GM23248 (cell line): ENCODE results near the gene LRP1. TPM values are rescaled to one million over a fixed set of nuclear protein-coding genes. Genes with fewer than 3 reads are reported as not detected.

ENCODE experiments used
- DNase-seq: peaks from one replicate; pipeline ENCODE4 v3.0.0-alpha.2; 2015
- H2AFZ ChIP-seq: fragments of 200-600 bp; sonication (generic); 2 replicates; pipeline ENCODE4 v1.6.1; 2016; ENCODE audit warnings: antibody characterized with exemption
- H3F3A ChIP-seq: fragments of 200-600 bp; sonication (generic); 2 replicates; pipeline ENCODE4 v1.6.1; 2016; ENCODE audit warnings: mild to moderate bottlenecking, antibody characterized with exemption, mixed run types; ENCODE audit not compliant: insufficient read depth
- H3K27ac ChIP-seq: fragments of 200-600 bp; sonication (generic); 2 replicates; pipeline ENCODE4 v1.5.1; 2016; ENCODE audit warnings: mild to moderate bottlenecking
- H3K27me3 ChIP-seq: fragments of 200-600 bp; sonication (generic); replicated peaks from 2 replicates; pipeline ENCODE4 v1.6.1; 2016; ENCODE audit warnings: mild to moderate bottlenecking; ENCODE audit not compliant: insufficient read depth
- H3K36me3 ChIP-seq: fragments of 200-600 bp; sonication (generic); 2 replicates; pipeline ENCODE4 v1.6.1; 2016; ENCODE audit warnings: low read depth, mild to moderate bottlenecking
- H3K4me1 ChIP-seq: fragments of 200-600 bp; sonication (generic); 2 replicates; pipeline ENCODE4 v1.6.1; 2016; ENCODE audit warnings: mild to moderate bottlenecking; ENCODE audit not compliant: insufficient read depth
- H3K4me2 ChIP-seq: fragments of 200-600 bp; sonication (generic); one replicate; pipeline ENCODE4 v1.6.1; 2016; ENCODE audit warnings: mild to moderate bottlenecking; ENCODE audit not compliant: unreplicated experiment
- H3K4me3 ChIP-seq: fragments of 200-600 bp; sonication (generic); 2 replicates; pipeline ENCODE4 v1.5.1; 2016; ENCODE audit warnings: mild to moderate bottlenecking
- H3K79me2 ChIP-seq: fragments of 200-600 bp; sonication (generic); 2 replicates; pipeline ENCODE4 v1.6.1; 2016; ENCODE audit warnings: mild to moderate bottlenecking; ENCODE audit not compliant: insufficient read depth
- H3K9ac ChIP-seq: fragments of 200-600 bp; sonication (generic); 2 replicates; pipeline ENCODE4 v1.6.1; 2016; ENCODE audit warnings: mild to moderate bottlenecking
- H3K9me2 ChIP-seq: fragments of 200-600 bp; sonication (generic); 2 replicates; pipeline ENCODE4 v1.6.1; 2016; ENCODE audit warnings: mixed run types, mild to moderate bottlenecking, moderate library complexity; ENCODE audit not compliant: insufficient read depth
- H3K9me3 ChIP-seq: fragments of 200-600 bp; sonication (generic); one replicate; pipeline ENCODE4 v1.6.1; 2017; ENCODE audit warnings: low read depth
- H4K20me1 ChIP-seq: fragments of 200-600 bp; sonication (generic); 2 replicates; pipeline ENCODE4 v1.6.0; 2016; ENCODE audit not compliant: insufficient read depth
- EZH2 ChIP-seq: fragments of 200-600 bp; sonication (generic); IDR thresholded peaks from 2 replicates; pipeline ENCODE4 v1.6.1; 2018; ENCODE audit warnings: antibody characterized with exemption, mild to moderate bottlenecking; ENCODE audit not compliant: insufficient read depth, poor library complexity, severe bottlenecking
- EZH2phosphoT487 ChIP-seq: fragments of 200-600 bp; sonication (generic); IDR thresholded peaks from 2 replicates; pipeline ENCODE4 v1.6.1; 2018; ENCODE audit warnings: antibody characterized with exemption, moderate library complexity, mild to moderate bottlenecking, low read depth; ENCODE audit not compliant: insufficient read depth
- WGBS, 2 experiments: methylation state at CpG; one replicate each; pipeline ENCODE4 v1.1.6; 2015 to 2017; ENCODE audit warnings: low lambda C conversion rate in 2 of 2, low coverage in 1 of 2; ENCODE audit errors: missing lambda C conversion rate in 2 of 2; 5-methylcytosine and 5-hydroxymethylcytosine counted together
- in situ Hi-C: fragments of 300-500 bp; cut with MboI; formaldehyde crosslinking; loops from 2 replicates; pipeline ENCODE4 v1.15.0; 2020
- polyA plus RNA-seq: library from polyadenylated mRNA; unstranded; fragments of >200 nt; fragmentation: Nextera tagmentation; extraction: Ambion mirVana; gene quantifications from 2 replicates; pipeline ENCODE4 v1.2.1, GENCODE V29; 2016
- total RNA-seq: library from RNA; depleted of rRNA; stranded (reverse); fragments of >200 nt; shearing (Covaris generic); gene quantifications from 2 replicates; pipeline ENCODE4 v1.2.3, GENCODE V29; 2014

The LRP1 gene
- total and polyA plus RNA-seq, 2 experiments from 2014 or later = 166 to 257 TPM

DNA sequence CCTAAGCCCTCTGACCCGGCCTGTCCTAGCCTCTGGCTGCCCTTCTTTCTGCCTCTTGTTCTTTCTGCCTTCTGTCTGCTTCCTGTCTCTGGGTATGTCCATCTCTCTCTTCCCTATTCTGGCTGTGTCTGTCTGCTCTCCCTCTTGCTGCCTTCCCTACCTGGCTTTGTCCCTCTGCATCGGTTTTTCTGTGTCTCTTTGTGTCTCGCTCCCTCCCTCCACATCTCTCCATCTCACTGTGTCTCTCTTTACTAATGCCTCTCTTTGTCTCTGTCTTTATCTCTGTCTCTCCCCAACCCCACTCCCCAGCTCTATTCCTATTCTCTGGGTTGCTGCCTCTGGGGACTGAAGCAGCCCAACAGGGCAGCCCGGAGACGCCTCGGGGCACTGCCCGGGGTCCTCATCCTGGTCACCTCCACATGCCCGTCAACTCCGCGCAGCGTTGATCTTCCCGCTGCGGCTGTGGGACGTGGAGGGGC is 111.3 kb downstream of the LRP1 start:
- no peaks in the 10 kb centered on the region for H3K27me3 ChIP-seq
- no peaks in the 10 kb centered on the region for H3K9me2 ChIP-seq
- H3K4me1 ChIP-seq = peaks cover 23% of the 10 kb centered on the region
- H3K4me3 ChIP-seq = peak overlapping the region; percentile 96
- H3K9me3 ChIP-seq = no peaks in the 10 kb centered on the region
- peak overlapping the region; percentile 90 for H3K9ac ChIP-seq
- DNase-seq = peak; percentile 46
- peak overlapping the region; percentile 92 for H3K4me2 ChIP-seq
- H3K79me2 ChIP-seq = no peaks in the 10 kb centered on the region
- H3K27ac ChIP-seq = peak overlapping the region; percentile 64
- peaks cover 22% of the 10 kb centered on the region for H3F3A ChIP-seq
- 2 to 3% methylated on average over 13 to 14 of the region's 14 CpGs for WGBS, 2 experiments
- peaks cover 2% of the 10 kb centered on the region for H3K36me3 ChIP-seq
- TF ChIP-seq EZH2phosphoT487 = no peak
- no peak for TF ChIP-seq EZH2
- no peaks in the 10 kb centered on the region for H4K20me1 ChIP-seq
- H2AFZ ChIP-seq = peak overlapping the region; percentile 71
- in situ Hi-C loops = no loop called here

DNA sequence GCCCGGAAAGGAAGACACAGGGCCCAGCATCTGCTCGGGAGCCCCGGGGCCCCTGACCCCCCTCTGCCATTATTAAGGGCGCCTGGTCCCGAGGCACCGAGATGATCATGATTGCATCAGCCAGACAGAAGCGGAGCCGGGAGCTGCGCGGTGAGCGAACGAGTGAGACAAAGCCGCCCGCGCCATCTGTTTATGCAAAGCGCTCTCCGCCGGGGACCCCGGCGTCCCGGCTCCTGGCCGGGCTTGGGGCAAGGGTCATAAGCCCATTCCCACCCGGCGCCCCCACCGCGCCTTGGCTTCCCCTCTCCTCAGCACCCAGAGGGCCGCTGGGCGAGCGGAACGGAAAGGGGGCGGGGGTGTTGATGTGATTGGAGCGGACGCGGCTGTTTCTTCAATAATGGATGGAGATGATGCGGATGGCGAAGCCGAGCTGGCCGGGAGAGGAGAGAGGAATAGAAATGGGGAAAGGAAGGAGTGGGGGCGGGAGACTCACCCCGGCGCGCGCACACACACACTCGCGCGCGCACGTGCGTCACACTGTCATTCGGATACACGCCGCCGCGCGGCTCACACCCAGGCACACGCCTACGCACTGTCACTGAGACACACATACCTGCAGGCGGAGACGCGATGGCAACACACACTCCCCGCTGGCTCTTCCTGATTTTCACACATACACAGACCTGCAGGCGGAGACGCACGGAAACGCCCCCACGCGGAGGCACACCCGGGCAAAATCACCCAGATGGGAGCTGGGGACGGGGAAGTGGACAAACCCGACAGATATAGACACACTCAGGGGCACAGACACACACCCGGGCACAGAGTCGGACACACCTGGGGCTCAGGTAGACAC is 112.0 kb downstream of the LRP1 start:
- Histone ChIP-seq H3K9me3 (no peaks in the 10 kb centered on the region), H3K4me2 (peak overlapping the region; percentile 92), H3K79me2 (no peaks in the 10 kb centered on the region), H2AFZ (peak overlapping the region; percentile 71), H3K36me3 (no peaks in the 10 kb centered on the region), H3K9ac (peak overlapping the region; percentile 90), H3K27me3 (no peaks in the 10 kb centered on the region), H3K9me2 (no peaks in the 10 kb centered on the region), H3K27ac (peak overlapping the region; percentile 64), H3F3A (peaks cover 25% of the 10 kb centered on the region), H3K4me3 (peak overlapping the region; percentile 96), H3K4me1 (peaks cover 23% of the 10 kb centered on the region), H4K20me1 (no peaks in the 10 kb centered on the region)
- no peak for TF ChIP-seq EZH2
- no peak for TF ChIP-seq EZH2phosphoT487
- in situ Hi-C loops = no loop called here
- 1% methylated on average over 55 to 72 of the region's 72 CpGs for WGBS, 2 experiments
- DNase-seq = peak; percentile 89

DNA sequence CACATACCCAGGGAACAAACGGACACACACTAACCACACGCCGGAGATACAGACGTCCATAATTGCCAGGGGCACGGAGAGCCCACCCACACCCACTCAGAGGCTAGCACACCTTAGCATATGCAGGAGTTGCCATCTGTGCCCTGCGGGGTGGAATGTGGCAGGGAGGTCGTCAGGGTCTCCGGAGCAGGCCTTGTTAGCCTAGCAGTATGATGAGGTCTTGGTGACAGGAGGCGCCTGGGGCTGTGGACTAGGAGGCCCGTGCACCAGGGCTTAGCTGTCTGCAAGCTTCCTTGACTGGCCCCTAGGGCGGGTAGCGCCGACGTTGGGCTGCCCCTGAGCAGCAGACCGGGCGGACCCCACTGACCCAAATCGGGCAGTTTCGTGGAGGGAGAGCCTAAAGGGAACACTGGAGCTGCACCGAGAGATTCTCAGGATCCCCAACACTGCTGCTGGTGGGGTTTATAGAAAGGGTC is 112.7 kb downstream of the LRP1 start:
- no peaks in the 10 kb centered on the region for H4K20me1 ChIP-seq
- H2AFZ ChIP-seq = no peak overlapping the region
- H3K9me3 ChIP-seq = no peaks in the 10 kb centered on the region
- no peaks in the 10 kb centered on the region for H3K27me3 ChIP-seq
- H3K9ac ChIP-seq = peak overlapping the region; percentile 90
- 9 to 16% methylated on average over 16 to 19 of the region's 19 CpGs for WGBS, 2 experiments
- peaks cover 20% of the 10 kb centered on the region for H3F3A ChIP-seq
- peak overlapping the region; percentile 96 for H3K4me3 ChIP-seq
- no peaks in the 10 kb centered on the region for H3K36me3 ChIP-seq
- no peaks in the 10 kb centered on the region for H3K9me2 ChIP-seq
- TF ChIP-seq EZH2 (no peak), EZH2phosphoT487 (no peak)
- peak overlapping the region; percentile 92 for H3K4me2 ChIP-seq
- in situ Hi-C loops = no loop called here
- no peak overlapping the region for H3K27ac ChIP-seq
- H3K4me1 ChIP-seq = peaks cover 23% of the 10 kb centered on the region
- DNase-seq = peak; percentile 71
- no peaks in the 10 kb centered on the region for H3K79me2 ChIP-seq

DNA sequence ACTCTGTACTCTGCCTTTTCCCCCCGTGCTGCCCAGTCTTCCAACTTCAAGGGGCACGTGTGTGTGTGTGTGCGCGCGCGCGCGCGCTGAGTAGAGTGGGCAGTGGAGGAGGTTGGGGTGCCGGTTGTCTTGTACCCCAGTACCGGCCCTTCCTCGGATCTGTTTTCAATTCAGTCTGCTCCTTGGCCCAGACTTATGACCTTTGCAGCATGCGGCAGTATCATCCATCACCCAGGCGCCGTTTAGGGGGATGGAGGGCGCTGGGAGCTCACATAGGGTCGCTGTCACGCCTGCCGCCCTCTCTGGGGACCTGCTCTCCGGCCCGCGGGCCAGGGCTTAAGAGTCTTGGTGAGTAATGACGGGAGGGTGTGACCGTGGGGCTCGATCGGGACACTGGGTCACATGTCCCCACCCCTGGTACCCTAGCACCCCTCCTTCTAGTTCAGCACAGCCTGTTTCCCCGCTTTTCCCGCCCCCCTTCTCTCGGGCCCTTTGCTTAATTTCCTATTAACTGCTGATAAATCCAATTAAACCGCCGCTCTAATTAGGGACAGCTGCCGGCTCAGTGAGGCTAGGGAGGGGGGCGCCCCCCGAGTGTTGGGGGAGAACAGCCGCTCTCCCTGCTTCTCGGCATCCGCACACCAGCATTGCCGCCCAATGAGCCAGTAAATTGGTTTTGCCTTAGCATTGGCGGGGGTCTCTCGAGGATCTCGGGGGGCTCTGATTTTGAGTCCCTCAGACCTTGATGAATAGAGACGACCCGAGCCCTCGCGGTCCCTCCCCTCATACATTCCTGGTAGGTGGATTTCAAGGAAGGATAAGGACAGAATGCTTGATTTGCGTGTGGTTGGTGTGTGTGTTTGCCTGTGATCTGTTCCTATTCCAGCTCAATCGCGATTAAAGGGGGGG is 113.4 kb downstream of the LRP1 start:
- H3K4me3 ChIP-seq = peak overlapping the region; percentile 96
- H3K9me2 ChIP-seq = no peaks in the 10 kb centered on the region
- peak; percentile 44 for DNase-seq

More for the DNA sequence above, 113.4 kb downstream of the LRP1 start:
- Histone ChIP-seq H3K4me2 (peak overlapping the region; percentile 92), H3K79me2 (no peaks in the 10 kb centered on the region), H4K20me1 (no peaks in the 10 kb centered on the region), H2AFZ (no peak overlapping the region), H3F3A (peaks cover 19% of the 10 kb centered on the region), H3K27ac (no peak overlapping the region), H3K9ac (peak overlapping the region; percentile 90; the same call in 1 of the 2 replicates), H3K27me3 (no peaks in the 10 kb centered on the region), H3K9me3 (no peaks in the 10 kb centered on the region), H3K36me3 (no peaks in the 10 kb centered on the region), H3K4me1 (peaks cover 23% of the 10 kb centered on the region)
- in situ Hi-C loops = no loop called here
- WGBS, 2 experiments = 7 to 10% methylated on average over 47 to 48 of the region's 48 CpGs
- no peak for TF ChIP-seq EZH2phosphoT487
- no peak for TF ChIP-seq EZH2
